HG03442 (cell line): ENCODE results near the gene CPNE9.
A peak's percentile ranks its signal among the peaks of the same experiment; 100 is the strongest.

Experiments used
- ATAC-seq: cut with Tn5 transposase; IDR thresholded peaks from one replicate; pipeline ENCODE4 v1.9.1; 2021; ENCODE audit warnings: mild to moderate bottlenecking, moderate library complexity; ENCODE audit not compliant: unreplicated experiment

CPNE9 gene

GRCh38 chr3:9743548-9743947 lies 39.9 kb downstream of the CPNE9 start:
- ATAC-seq: no peak

- no peak for ATAC-seq
Observed at GRCh38 chr3:9744162-9744561, 40.5 kb downstream of the CPNE9 start.

GRCh38 chr3:9745521-9745920 lies 41.9 kb downstream of the CPNE9 start:
- no peak for ATAC-seq

GRCh38 chr3:9746330-9746729 lies 42.7 kb downstream of the CPNE9 start:
- ATAC-seq: no peak

- peak; percentile 22 for ATAC-seq
Observed at GRCh38 chr3:9747267-9747666, 43.6 kb downstream of the CPNE9 start.

- no peak for ATAC-seq
Observed at GRCh38 chr3:9748031-9748430, 44.4 kb downstream of the CPNE9 start.

- ATAC-seq: no peak
Observed at GRCh38 chr3:9749296-9749644, 45.6 kb downstream of the CPNE9 start.

- peak; percentile 86 for ATAC-seq
Observed at GRCh38 chr3:9749645-9750555, 46.3 kb downstream of the CPNE9 start, which contains the start of gene OGG1. OGG1 (plus strand) TSS chr3:9749952; CDS start chr3:9750287, 335 bp downstream.

- ATAC-seq: no peak
Observed at GRCh38 chr3:9750556-9751411, 47.2 kb downstream of the CPNE9 start.

- no peak for ATAC-seq
Observed at GRCh38 chr3:9754678-9755077, 51.0 kb downstream of the CPNE9 start.

GRCh38 chr3:9757427-9757826 lies 53.8 kb downstream of the CPNE9 start:
- no peak for ATAC-seq

GRCh38 chr3:9760779-9761505 lies 57.3 kb downstream of the CPNE9 start:
- ATAC-seq: no peak

GRCh38 chr3:9761919-9762318 lies 58.3 kb downstream of the CPNE9 start:
- no peak for ATAC-seq

- ATAC-seq: no peak
Observed at GRCh38 chr3:9762871-9763270, 59.2 kb downstream of the CPNE9 start.

- ATAC-seq: no peak
Observed at GRCh38 chr3:9765865-9766264, 62.2 kb downstream of the CPNE9 start.

GRCh38 chr3:9767418-9767817 lies 63.8 kb downstream of the CPNE9 start:
- no peak for ATAC-seq

- ATAC-seq: no peak
Observed at GRCh38 chr3:9768141-9768775, 64.6 kb downstream of the CPNE9 start.

- no peak for ATAC-seq
Observed at GRCh38 chr3:9769012-9769411, 65.4 kb downstream of the CPNE9 start.

GRCh38 chr3:9769426-9770275 lies 66.0 kb downstream of the CPNE9 start, which contains the start of gene CAMK1:
CAMK1 (minus strand) TSS chr3:9769947; CDS start chr3:9767749, 2,198 bp downstream.
- ATAC-seq: peak; percentile 74
